GM08714 (cell line): ENCODE measurements around the gene AEN.

Experiments used
- H3K4me3 ChIP-seq: fragments of 200-500 bp; sonication (Bioruptor generic); 2 replicates; pipeline ENCODE4 v1.5.1; 2014; ENCODE audit warnings: mild to moderate bottlenecking, low read length, inconsistent platforms
- ZNF274 ChIP-seq: IDR thresholded peaks from 2 replicates; pipeline ENCODE4 v1.6.1; 2012; ENCODE audit warnings: mild to moderate bottlenecking, low read depth, low read length

Gene AEN

DNA sequence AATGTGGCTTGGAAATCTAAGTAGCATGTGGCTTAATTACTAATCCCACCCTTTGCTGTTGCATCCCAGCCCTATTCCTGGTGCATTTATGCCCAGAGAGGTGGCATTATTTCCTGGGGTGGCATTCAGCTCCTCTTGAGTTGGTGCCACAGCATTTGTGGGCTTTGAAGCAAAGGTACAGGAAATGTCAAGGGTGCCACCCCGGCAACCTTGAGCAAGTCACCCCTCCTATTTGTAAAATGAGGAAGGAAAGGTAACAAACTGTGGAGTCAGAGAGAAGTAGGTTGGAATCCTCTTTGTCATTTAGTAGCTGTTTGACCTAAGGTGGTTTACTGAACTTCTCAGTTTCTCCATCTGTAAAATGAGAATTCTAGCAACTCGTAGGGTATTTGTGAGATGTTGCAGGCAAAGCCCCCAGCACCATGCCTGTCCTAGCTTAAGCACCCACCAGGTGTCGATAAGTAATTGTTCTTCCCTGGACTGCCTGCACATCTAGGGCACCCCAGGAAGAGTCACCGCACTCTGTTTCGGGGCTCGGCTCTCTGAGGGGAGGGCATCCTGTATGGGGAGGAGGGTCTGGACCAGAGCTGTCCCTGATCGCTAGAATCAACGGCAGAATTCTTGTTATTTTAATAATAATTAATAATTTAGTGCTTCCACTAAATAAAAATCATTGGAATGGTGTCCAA lies 34.8 kb downstream of the AEN start:
- no peak overlapping the region for H3K4me3 ChIP-seq
- TF ChIP-seq ZNF274: no peak

DNA sequence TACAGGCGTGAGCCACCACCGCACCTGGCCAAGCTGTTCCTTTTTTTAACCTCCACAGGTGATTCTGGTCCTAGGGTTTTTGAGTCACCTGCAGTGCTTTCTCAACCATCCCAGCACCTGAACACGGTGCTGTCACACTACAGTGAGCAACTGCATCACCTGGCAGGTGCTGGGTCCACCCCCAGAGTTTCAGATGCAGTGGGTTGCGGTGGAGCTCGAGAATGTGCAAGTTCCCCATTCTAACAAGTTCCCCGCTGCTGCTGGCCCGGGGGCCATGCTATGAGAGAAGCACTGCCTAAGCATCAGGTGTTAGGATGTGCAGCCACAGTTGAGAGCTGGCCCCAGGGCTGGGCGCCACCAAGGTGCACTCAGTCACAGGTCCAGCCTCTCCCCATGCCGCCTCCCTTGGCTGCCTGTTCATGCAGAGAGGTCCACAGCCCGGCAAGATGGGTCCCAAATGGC lies 35.7 kb downstream of the AEN start:
- TF ChIP-seq ZNF274: no peak
- no peak overlapping the region for H3K4me3 ChIP-seq

DNA sequence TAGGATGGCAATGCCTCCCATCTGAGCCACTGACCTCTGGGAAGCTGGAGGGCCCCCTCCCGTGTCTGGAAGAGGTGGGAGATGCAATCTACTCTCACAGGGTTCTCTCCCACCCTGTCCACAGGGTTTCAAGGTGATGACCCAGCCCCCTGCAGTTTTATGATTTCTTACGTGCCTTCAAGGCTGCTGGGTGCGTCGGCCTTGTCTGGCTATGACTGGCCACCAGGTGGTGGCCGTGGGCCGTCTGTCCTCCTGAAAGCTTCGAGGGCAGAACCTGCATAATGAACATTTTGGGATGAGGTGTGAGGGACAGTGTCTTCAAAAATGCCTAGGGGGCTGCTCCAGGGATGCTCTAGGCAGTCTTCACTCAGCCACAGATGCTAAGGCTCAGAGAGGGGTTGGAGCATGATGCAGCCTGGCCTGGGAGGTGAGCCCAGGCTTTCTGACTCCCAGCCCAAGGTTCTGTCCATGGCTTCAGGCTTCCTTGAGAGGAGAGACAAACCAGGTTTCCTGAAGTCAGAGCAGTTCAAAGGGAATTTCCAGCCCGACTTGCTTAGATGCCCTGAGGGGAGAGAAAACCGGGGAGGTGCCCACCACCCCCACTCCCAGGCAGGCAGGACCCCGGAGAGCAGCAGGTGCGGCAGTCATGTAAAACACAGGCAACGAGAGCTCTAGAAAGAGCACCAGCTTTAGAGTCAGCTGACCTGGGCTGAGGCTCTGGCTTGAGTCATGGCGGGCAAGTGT lies 36.4 kb downstream of the AEN start:
- TF ChIP-seq ZNF274: no peak
- no peak overlapping the region for H3K4me3 ChIP-seq

DNA sequence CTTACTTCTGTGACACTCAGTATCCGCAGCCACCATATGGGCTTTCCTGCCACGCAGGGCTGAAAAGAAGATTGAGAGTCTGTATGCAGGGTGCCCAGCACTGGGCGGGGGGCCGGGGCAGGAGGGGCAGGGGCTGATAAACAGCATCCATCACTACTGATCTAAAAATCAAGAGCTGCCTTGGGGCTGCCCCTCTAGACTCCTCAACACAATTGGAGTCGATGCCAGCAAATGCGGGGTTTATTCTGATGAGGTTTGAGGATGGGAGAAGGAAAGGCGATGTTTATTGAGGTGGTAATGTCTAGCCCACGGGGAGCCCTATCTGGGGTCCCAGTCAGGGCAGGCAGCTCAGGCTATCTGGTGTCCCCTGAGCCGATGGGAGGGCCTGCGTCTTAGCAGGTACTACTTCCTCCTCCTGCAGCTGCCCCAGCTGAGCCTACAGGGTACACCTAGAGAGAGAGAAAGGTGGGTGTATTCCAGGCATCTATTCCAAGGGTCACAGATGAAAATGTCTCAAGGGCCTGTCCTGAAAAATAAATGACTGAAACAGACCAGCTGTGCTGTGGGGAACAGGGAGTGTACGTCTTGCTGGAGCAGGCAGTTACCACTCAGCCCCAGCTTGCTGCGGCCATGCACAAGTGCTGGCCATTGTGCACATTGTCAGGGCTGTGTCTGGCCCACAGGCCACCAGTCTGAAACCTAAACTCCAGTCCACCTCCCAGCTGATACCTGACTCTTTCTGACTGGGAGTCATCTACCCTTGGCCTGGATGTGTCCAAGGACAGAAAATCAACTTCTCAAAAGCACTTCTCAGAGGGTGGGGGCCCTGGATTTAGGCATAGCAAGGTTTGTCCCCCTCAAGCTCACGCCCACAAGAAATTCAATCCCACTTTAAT lies 37.2 kb downstream of the AEN start:
- H3K4me3 ChIP-seq: no peak overlapping the region

DNA sequence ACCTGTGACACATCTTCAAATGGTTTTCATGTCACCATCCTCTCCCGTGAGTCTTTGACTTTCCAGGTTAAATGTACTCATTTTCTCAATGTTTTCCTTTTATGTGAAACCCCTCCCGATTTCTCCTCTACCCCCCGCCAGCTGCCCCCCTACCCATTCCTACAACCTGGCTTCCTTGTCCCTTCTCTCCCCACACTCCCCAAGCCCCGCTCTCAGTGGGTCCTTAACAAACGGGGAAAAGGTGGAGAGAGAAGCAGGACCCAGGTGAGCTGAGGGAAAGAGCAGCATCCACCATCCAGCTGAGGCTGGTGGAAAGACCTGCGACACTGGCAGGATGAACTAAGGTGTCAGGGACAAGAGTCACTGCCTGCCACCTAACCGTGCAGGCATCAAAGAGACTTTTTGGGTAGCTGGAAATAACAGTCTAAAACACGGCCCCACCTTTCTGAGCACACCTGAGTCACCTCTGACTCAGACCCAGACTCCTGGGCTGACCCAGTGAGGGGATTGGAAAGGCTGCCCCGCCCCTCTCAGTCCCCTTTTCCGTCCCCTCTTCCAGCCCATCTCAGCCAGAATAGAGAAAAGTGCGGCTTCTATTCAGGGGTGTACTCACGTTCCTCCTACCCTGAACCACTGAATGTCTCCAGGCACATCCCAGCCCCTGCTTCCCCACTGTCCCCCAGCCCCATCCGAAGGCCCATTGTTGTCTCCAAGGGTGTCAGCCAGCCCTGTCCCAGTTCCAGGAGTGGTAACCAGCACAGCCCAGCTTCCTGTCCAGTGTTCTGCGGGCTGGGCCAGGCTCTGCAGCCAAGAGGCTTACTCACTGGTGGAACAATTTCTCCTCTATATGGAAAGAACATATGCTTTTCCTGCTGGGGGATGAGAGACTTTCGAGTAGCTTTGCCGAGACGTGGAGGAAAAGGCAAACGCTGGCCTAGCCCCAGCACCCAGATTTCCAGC lies 38.1 kb downstream of the AEN start:
- TF ChIP-seq ZNF274: no peak
- H3K4me3 ChIP-seq: no peak overlapping the region

More for the DNA sequence above, 37.2 kb downstream of the AEN start:
- TF ChIP-seq ZNF274: no peak

DNA sequence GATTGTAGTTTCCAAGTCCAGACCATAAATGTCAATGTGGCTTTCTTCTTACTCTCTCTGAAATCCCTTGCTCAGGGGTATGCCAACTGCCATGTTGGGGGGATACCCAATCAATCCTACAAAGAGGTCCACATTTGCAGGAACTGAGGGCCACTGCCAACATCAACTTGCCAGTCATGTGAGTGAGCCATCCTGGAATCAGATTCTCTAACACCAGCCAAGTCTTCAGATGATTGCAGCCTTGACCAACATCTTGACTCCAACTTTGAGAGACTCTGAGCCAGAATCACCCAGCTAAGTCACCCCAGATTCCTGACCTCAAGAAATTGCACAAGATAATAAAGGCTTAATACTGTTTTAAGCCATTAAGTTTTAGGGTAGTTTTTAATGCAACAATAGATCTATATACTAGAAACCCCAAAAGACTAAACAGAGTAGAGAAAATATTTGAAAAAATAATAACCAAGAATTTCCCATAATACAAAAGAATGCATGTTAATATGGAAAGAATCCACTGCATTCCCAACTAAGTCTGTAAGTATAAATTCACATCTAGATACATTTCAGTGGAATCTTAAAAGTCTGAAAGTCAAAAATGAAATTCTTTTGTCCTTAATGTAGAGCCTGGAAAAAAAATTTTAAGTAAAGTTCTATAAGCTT lies 40.0 kb downstream of the AEN start:
- no peak for TF ChIP-seq ZNF274
- no peak overlapping the region for H3K4me3 ChIP-seq

DNA sequence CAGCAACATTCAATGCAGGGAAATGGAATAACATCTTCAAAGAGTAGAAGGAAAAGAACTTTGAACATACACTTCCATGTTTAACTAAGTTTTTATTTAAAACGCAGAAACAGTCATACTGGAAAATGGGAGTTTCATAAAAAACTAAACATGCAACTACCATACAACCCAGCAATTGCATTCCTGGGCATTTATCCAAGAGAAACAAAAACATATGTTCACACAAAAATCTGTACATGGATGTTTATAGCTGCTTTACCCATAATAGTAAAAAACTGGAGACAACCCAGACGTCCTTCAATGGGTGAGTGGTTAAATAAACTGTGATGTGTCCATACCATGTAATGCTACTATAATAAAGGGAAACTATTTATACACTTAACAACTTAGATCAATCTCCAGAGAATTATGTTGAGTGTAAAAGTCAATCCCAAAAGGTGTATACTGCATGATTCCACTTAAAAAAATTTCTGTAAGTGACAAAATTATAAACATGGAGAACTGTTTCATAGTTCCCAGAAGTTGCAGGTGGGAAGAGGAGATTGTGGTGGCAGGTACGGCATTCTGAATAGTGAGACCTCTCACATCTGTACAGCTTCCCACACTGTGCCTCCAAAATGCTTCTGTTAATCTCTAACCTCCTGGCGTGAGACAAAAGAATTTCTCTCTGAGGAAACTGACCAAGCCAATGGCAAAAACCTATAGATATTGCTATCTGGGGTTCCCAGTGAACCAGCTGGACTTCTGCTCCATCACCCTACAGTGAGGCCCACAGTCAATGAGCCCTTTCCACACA lies 40.8 kb downstream of the AEN start:
- H3K4me3 ChIP-seq: no peak overlapping the region
- TF ChIP-seq ZNF274: no peak

DNA sequence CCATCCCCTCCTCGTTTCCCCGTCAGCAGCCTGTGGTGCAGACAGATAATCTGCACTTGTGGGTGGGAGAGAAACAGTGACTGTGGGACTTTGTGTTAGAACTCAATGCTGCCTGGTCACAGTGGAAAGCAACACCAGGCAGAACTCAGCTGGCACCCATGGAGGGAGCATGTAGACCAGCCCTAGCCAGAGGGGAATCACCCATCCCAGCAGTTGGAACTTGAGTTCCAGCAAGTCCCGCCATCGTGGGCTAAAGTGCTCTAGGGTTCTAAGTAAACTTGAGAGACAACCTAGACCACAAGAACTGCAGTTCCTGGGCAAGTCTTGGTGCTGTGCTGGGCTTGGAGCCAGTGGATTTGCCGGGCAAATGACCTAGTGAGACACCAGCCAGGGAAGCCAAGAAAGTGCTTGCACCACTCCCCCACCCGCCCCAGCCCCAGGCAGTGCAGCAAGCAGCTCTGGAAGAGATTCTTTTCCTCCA lies 42.0 kb downstream of the AEN start:
- TF ChIP-seq ZNF274: no peak
- no peak overlapping the region for H3K4me3 ChIP-seq

DNA sequence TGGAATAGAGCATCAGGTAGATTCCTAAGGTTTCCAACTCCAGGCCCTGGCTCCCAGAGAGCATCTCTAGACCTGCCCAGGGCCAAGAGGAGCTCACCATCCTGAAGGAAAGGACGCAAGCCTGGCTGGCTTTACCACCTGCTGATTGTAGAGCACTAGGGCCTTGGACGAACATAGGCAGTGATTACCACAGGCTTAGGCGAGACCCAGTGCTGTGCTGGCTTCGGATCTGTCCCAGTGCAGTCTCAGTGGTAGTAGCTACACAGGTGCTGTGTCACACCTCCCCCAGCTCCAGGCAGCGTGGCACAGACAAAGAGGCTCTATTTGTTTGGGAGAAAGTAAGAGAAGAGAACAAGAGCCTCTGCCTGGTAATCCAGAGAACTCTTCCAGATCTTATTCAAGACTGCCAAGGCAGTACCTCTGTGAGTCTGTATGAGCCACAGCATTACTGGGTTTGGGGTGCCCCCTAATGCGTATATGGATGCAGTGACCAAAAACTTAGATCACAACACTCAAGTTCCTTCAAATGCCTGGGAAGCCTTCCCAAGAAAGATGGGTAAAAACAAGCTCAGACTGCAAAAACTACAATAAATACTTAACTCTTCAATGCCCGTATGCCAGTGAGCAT lies 43.1 kb downstream of the AEN start:
- H3K4me3 ChIP-seq: no peak overlapping the region
- no peak for TF ChIP-seq ZNF274

DNA sequence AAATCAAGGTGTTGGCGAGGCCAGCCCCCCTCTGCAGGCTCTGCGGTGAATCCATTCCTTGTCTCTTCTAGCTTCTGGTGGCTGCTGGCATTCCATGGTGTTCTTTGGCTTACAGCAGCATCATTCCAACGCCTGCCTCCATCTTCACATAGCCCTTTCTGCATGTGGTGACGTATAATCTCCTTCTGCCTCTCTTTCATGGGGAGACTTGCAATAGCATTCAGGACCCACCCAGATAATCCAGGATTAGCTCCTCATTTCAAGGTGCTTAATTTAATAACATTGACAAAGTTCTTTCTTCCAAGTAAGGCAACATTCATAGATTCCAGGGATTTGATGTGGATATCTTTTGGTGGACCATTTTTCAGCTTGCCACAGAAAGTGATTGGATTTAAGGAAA lies 53.5 kb downstream of the AEN start:
- TF ChIP-seq ZNF274: no peak
- H3K4me3 ChIP-seq: no peak overlapping the region

DNA sequence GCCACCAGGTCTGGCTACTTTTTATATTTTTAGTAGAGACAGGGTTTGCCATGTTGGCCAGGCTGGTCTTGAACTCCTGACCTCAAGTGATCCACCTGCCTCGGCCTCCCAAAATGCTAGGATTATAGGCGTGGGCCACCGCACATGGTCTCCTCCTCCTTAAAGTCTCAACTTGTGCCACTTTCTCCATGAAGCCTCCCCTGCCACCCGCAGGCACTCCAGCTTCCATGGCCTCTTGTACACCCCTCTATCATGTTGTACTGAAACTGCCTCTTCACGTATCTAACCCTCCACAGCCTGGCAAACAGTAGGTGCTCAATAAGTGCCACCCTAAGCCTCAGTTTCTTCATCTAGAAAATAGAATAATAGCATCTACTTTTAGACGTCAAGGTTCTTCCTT lies 57.6 kb downstream of the AEN start:
- TF ChIP-seq ZNF274: no peak

More for the DNA sequence above, 57.6 kb downstream of the AEN start:
- H3K4me3 ChIP-seq: no peak overlapping the region
